ENCODE results near the gene S100A13. TPM values are rescaled to one million over a fixed set of nuclear protein-coding genes. Genes with fewer than 3 reads are reported as not detected.

S100A13 gene
- total and polyA plus RNA-seq, 10 of the 15 experiments (the other 5 are each of a cell fraction or from before 2014, with no cell fraction given) = 5.7 to 30.9 (median 9.1) TPM

DNA sequence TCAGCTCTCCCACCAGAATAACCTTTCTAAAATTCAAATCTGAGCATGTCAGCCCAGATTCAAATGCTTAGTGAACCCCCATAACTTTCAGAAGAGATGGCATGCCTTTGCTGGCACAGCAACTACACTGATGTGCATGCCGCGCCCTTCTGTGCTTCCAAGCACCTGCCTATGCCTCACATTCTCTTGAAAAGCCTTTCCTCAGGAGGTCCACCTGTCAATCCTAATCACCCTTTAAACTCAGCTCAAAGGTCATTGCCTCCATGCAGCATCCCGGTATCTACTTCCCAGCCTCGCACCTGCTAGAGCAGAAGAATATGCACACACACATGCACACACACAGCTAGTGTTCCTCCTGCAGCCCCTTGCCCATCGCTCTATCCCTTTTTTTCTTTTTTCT is 56.4 kb downstream of the S100A13 start:
- Histone ChIP-seq H3K4me2 (ENCODE audit: control insufficient read depth, insufficient read depth) (no peak overlapping the region), H4K20me1 (ENCODE audit: control insufficient read depth, insufficient read depth) (no peaks in the 10 kb centered on the region), H3K9me3 (replicated peaks; ENCODE audit: control insufficient read depth, insufficient read depth, low read length) (no peaks in the 10 kb centered on the region), H3K4me1 (ENCODE audit: control insufficient read depth, insufficient read depth, low read length) (peaks cover 17% of the 10 kb centered on the region), H3K27ac (ENCODE audit: control insufficient read depth, insufficient read depth) (no peak overlapping the region), H2AFZ (ENCODE audit: control insufficient read depth, low read depth, low read length) (no peak overlapping the region), H3K4me3 (no peak overlapping the region), H3K36me3 (ENCODE audit: control insufficient read depth in 2 of 2, insufficient read depth in 2 of 2, low read length in 1 of 2) (no peaks in the 10 kb centered on the region), H3K9ac (ENCODE audit: control insufficient read depth, insufficient read depth, low read length) (no peak overlapping the region), H3K79me2 (ENCODE audit: control insufficient read depth, insufficient read depth, low read length) (no peaks in the 10 kb centered on the region), H3K27me3 (replicated peaks in 1 of 2; ENCODE audit: control insufficient read depth in 2 of 2, insufficient read depth in 2 of 2, low read length in 1 of 2) (no peaks in the 10 kb centered on the region)
- ChIA-PET SMC1A (ENCODE audit: uncharacterized antibody, unreplicated experiment) (interaction anchor here (0.6 to 4.0 kb wide), 8 partner anchors 10 to 114 kb away, joined by 3 to 72 read pairs (median 7); partner anchors contain the start of genes CHTOP, S100A1, S100A13 and S100A6), POLR2A (interaction anchor here (0.6 to 0.7 kb wide), 3 partner anchors 392 to 415 kb away, joined by 3 to 5 read pairs (median 5); partner anchors contain the start of gene SLC39A1), CTCF (interaction anchor here (0.8 to 7.5 kb wide), 15 partner anchors 9 to 176 kb away, joined by 3 to 216 read pairs (median 12); partner anchors contain the start of genes CHTOP, ILF2, S100A14 and S100A5), RAD21 (ENCODE audit: unreplicated experiment) (interaction anchor here (0.6 to 5.2 kb wide), 7 partner anchors 14 to 587 kb away, joined by 3 to 74 read pairs (median 8); partner anchors contain the start of genes S100A14 and S100A6)
- ATAC-seq (no peak), FAIRE-seq (no peak), DNase-seq (ENCODE audit: low read depth, low spot score) (no peak)
- no peak for TF ChIP-seq MLLT1 (IDR thresholded peaks at IDR 0.05)
- TF ChIP-seq CBFB (IDR thresholded peaks at IDR 0.05; ENCODE audit: low read depth) = no peak
- no peak for TF ChIP-seq TBL1XR1 (IDR thresholded peaks at IDR 0.05; ENCODE audit: low read depth, low read length)
- no peak for TF ChIP-seq SMAD5 (IDR thresholded peaks at IDR 0.05; ENCODE audit: low read depth)
- TF ChIP-seq POLR2AphosphoS2 (IDR thresholded peaks at IDR 0.05; ENCODE audit: low read depth, low read length) = no peak
- TF ChIP-seq, protein P1, sequence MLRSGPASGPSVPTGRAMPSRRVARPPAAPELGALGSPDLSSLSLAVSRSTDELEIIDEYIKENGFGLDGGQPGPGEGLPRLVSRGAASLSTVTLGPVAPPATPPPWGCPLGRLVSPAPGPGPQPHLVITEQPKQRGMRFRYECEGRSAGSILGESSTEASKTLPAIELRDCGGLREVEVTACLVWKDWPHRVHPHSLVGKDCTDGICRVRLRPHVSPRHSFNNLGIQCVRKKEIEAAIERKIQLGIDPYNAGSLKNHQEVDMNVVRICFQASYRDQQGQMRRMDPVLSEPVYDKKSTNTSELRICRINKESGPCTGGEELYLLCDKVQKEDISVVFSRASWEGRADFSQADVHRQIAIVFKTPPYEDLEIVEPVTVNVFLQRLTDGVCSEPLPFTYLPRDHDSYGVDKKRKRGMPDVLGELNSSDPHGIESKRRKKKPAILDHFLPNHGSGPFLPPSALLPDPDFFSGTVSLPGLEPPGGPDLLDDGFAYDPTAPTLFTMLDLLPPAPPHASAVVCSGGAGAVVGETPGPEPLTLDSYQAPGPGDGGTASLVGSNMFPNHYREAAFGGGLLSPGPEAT (IDR thresholded peaks at IDR 0.05; ENCODE audit: low read depth) = no peak
- TF ChIP-seq SREBF2 (IDR thresholded peaks at IDR 0.05; ENCODE audit: low read length) = no peak
- WGBS (ENCODE audit: insufficient coverage, insufficient replicate concordance, low lambda C conversion rate, missing lambda C conversion rate) = 97% methylated on average over 5 of the region's 5 CpGs
- in situ Hi-C loops (cut with MboI) = no loop called here
- no TSS peak for BruUV-seq (replicated peaks)
- intact Hi-C loops (cut with micrococcal nuclease; ENCODE audit: unreplicated experiment) = loop anchor here (5.0 kb wide), 1 partner anchor 101 kb away; the partner anchor contains the start of gene ILF2
